PC-3 (cell line): ENCODE data around the gene ARHGAP4. TPM values are rescaled to one million over a fixed set of nuclear protein-coding genes. Genes with fewer than 3 reads are reported as not detected.
A peak's percentile ranks its signal among the peaks of the same experiment; 100 is the strongest.

ENCODE experiments used
- ATAC-seq: fragments of 200-7000 bp; cut with Tn5 transposase; 2 replicates; pipeline ENCODE4 v1.9.1; 2020; ENCODE audit warnings: mild to moderate bottlenecking, moderate library complexity
- BruUV-seq: library from RNA; stranded (reverse); fragments of 400-500 nt; replicated peaks from 2 replicates; lab custom pipeline; 2021; lab: Mats Ljungman, UMichigan
- CTCF ChIA-PET: fragments of 300-600 bp; sonication (Branson Sonifier 250); formaldehyde crosslinking; loops from one replicate; lab custom pipeline; 2022; ENCODE audit warnings: antibody characterized with exemption; lab: Charles Lee
- POLR2A ChIA-PET: fragments of 300-600 bp; sonication (Branson Sonifier 250); formaldehyde crosslinking; loops from one replicate; lab custom pipeline; 2022; ENCODE audit warnings: antibody characterized with exemption; ENCODE audit not compliant: unreplicated experiment; lab: Charles Lee
- DNase-seq: peaks from one replicate; pipeline ENCODE4 v3.0.0-alpha.2; 2015
- H2AFZ ChIP-seq: fragments of 300-600 bp; sonication (generic); 2 replicates; pipeline ENCODE4 v1.6.0; 2016; ENCODE audit warnings: antibody characterized with exemption, low read length
- H3F3A ChIP-seq: fragments of 300-600 bp; sonication (generic); one replicate; pipeline ENCODE4 v1.6.0; 2017; ENCODE audit warnings: antibody characterized with exemption, low read length, control low read depth, mild to moderate bottlenecking; ENCODE audit not compliant: unreplicated experiment
- H3K27ac ChIP-seq: fragments of 300-600 bp; sonication (generic); 2 replicates; pipeline ENCODE4 v1.5.1; 2016; ENCODE audit warnings: mild to moderate bottlenecking, low read length
- H3K27me3 ChIP-seq: fragments of 300-600 bp; sonication (generic); 2 replicates; pipeline ENCODE4 v1.6.1; 2016; ENCODE audit warnings: low read length, mixed read lengths
- H3K36me3 ChIP-seq: fragments of 300-600 bp; sonication (generic); 2 replicates; pipeline ENCODE4 v1.6.1; 2016; ENCODE audit warnings: low read depth, mixed run types, low read length, mixed read lengths
- H3K4me1 ChIP-seq: fragments of 300-600 bp; sonication (generic); 2 replicates; pipeline ENCODE4 v1.5.1; 2016; ENCODE audit warnings: low read length; ENCODE audit not compliant: insufficient read depth
- H3K4me2 ChIP-seq: fragments of 300-600 bp; sonication (generic); 2 replicates; pipeline ENCODE4 v1.6.0; 2016; ENCODE audit warnings: low read length
- H3K4me3 ChIP-seq: fragments of 300-600 bp; sonication (generic); 2 replicates; pipeline ENCODE4 v1.5.1; 2016; ENCODE audit warnings: mild to moderate bottlenecking, low read length, mixed read lengths
- H3K79me2 ChIP-seq: fragments of 300-600 bp; sonication (generic); 2 replicates; pipeline ENCODE4 v1.6.1; 2017; ENCODE audit warnings: low read length, mixed read lengths
- H3K9ac ChIP-seq: fragments of 300-600 bp; sonication (generic); 2 replicates; pipeline ENCODE4 v1.6.0; 2016; ENCODE audit warnings: mild to moderate bottlenecking, low read length
- H3K9me2 ChIP-seq: fragments of 300-600 bp; sonication (generic); replicated peaks from 2 replicates; pipeline ENCODE4 v1.6.1; 2016; ENCODE audit warnings: mixed run types, low read length, mixed read lengths
- H3K9me3 ChIP-seq: fragments of 300-600 bp; sonication (generic); 2 replicates; pipeline ENCODE4 v1.6.1; 2016; ENCODE audit warnings: low read length, mixed read lengths
- H4K20me1 ChIP-seq: fragments of 300-600 bp; sonication (generic); 2 replicates; pipeline ENCODE4 v1.6.1; 2016; ENCODE audit warnings: low read length, mixed read lengths
- CTCF ChIP-seq: fragments of 300-600 bp; sonication (generic); conservative IDR thresholded peaks from 2 replicates; pipeline ENCODE4 v1.5.1; 2017; ENCODE audit warnings: antibody characterized with exemption, low read depth, mild to moderate bottlenecking, low read length
- EZH2 ChIP-seq: fragments of 300-600 bp; sonication (generic); IDR thresholded peaks from one replicate; pipeline ENCODE4 v1.6.1; 2017; ENCODE audit warnings: antibody characterized with exemption, mild to moderate bottlenecking, low read length; ENCODE audit not compliant: unreplicated experiment
- EZH2phosphoT487 ChIP-seq: fragments of 300-600 bp; sonication (generic); IDR thresholded peaks from 2 replicates; pipeline ENCODE4 v1.6.1; 2018; ENCODE audit warnings: mild to moderate bottlenecking, antibody characterized with exemption, low read length, borderline replicate concordance
- intact Hi-C: fragments of 100-400 bp; cut with micrococcal nuclease; formaldehyde crosslinking; loops from 2 replicates; pipeline ENCODE4 v1.9.0; 2023
- total RNA-seq: library from RNA; depleted of rRNA; stranded (reverse); fragments of >200 nt; gene quantifications from 2 replicates; pipeline ENCODE4 v1.2.3, GENCODE V29; 2014

ARHGAP4 gene
- total RNA-seq, 1 experiment from 2014 or later, result 4.6 TPM

GRCh38 chrX:153969125-153969903 lies 43.2 kb upstream of the ARHGAP4 start:
- Histone ChIP-seq H4K20me1 (peaks cover 38% of the 10 kb centered on the region), H3K27ac (no peak overlapping the region)
- no peak for DNase-seq

GRCh38 chrX:153968754-153969124 lies 42.7 kb upstream of the ARHGAP4 start:
- Histone ChIP-seq H3K27me3 (no peaks in the 10 kb centered on the region), H3F3A (peaks cover 6% of the 10 kb centered on the region), H3K27ac (no peak overlapping the region), H3K79me2 (peaks cover 83% of the 10 kb centered on the region), H3K9me3 (no peaks in the 10 kb centered on the region), H3K4me3 (peak overlapping the region; percentile 99), H3K36me3 (no peaks in the 10 kb centered on the region; the same call in 1 of the 2 replicates), H2AFZ (no peak overlapping the region), H3K9ac (peak overlapping the region; percentile 74; the same call in 1 of the 2 replicates), H4K20me1 (peaks cover 38% of the 10 kb centered on the region), H3K9me2 (no peaks in the 10 kb centered on the region), H3K4me2 (peak overlapping the region; percentile 87), H3K4me1 (peaks cover 23% of the 10 kb centered on the region)
- intact Hi-C loops, result no loop called here
- ChIA-PET CTCF (no interaction called here), POLR2A (no interaction called here)
- ATAC-seq (no peak), DNase-seq (peak; percentile 10)
- TF ChIP-seq EZH2 (no peak), CTCF (peak; percentile 28; the same call in 1 of the 2 replicates)
- no TSS peak for BruUV-seq

More at GRCh38 chrX:153969125-153969903, 43.2 kb upstream of the ARHGAP4 start:
- Histone ChIP-seq H3K9ac (peak overlapping the region; percentile 74), H3K4me2 (peak overlapping the region; percentile 87), H2AFZ (no peak overlapping the region), H3K27me3 (no peaks in the 10 kb centered on the region), H3K9me3 (no peaks in the 10 kb centered on the region), H3K79me2 (peaks cover 83% of the 10 kb centered on the region), H3K4me1 (peaks cover 29% of the 10 kb centered on the region), H3K36me3 (no peaks in the 10 kb centered on the region; the same call in 1 of the 2 replicates), H3F3A (peaks cover 6% of the 10 kb centered on the region), H3K9me2 (no peaks in the 10 kb centered on the region), H3K4me3 (peak overlapping the region; percentile 99)
- intact Hi-C loops, result no loop called here
- TF ChIP-seq CTCF (no peak), EZH2phosphoT487 (no peak)
- ATAC-seq, result no peak
- ChIA-PET CTCF (no interaction called here), POLR2A (no interaction called here)
- TSS peak; percentile 1 for BruUV-seq

GRCh38 chrX:153968255-153968654 lies 42.2 kb upstream of the ARHGAP4 start:
- H3K36me3 ChIP-seq, result no peaks in the 10 kb centered on the region; the same call in 1 of the 2 replicates
- ATAC-seq, result no peak
- peak overlapping the region; percentile 99 for H3K4me3 ChIP-seq
- H3K27ac ChIP-seq, result no peak overlapping the region
- H2AFZ ChIP-seq, result no peak overlapping the region
- H3K4me2 ChIP-seq, result peak overlapping the region; percentile 87
- peaks cover 38% of the 10 kb centered on the region for H4K20me1 ChIP-seq
- BruUV-seq, result no TSS peak
- CTCF ChIA-PET, result interaction anchor here (0.6 kb wide), 1 partner anchor 406 kb away, joined by 3 read pairs; the partner anchor contains the start of gene FLNA
- no peaks in the 10 kb centered on the region for H3K27me3 ChIP-seq
- no peaks in the 10 kb centered on the region for H3K9me2 ChIP-seq
- H3K9me3 ChIP-seq, result no peaks in the 10 kb centered on the region
- peaks cover 18% of the 10 kb centered on the region for H3K4me1 ChIP-seq
- POLR2A ChIA-PET, result no interaction called here
- no peak for DNase-seq
- peaks cover 5% of the 10 kb centered on the region for H3F3A ChIP-seq
- H3K79me2 ChIP-seq, result peaks cover 83% of the 10 kb centered on the region
- no peak overlapping the region for H3K9ac ChIP-seq
- intact Hi-C loops, result no loop called here
- TF ChIP-seq CTCF (no peak), EZH2phosphoT487 (no peak), EZH2 (no peak)
